Neural crest cell (in vitro differentiated cells): ENCODE data around the gene GOPC. TPM values are rescaled to one million over a fixed set of nuclear protein-coding genes. Genes with fewer than 3 reads are reported as not detected.

Source experiments
- DNase-seq: peaks from one replicate; pipeline ENCODE4 v3.0.0; 2021; ENCODE audit warnings: low read depth, mixed read lengths, low spot score
- H3K27ac Mint-ChIP-seq: one replicate; pipeline ENCODE4 v1.8.0; 2021; ENCODE audit warnings: mild to moderate bottlenecking, mixed read lengths; ENCODE audit not compliant: unreplicated experiment
- H3K27me3 Mint-ChIP-seq: 2 replicates; pipeline ENCODE4 v1.8.0; 2021; ENCODE audit warnings: low read depth, mild to moderate bottlenecking, mixed read lengths
- H3K36me3 Mint-ChIP-seq: 2 replicates; pipeline ENCODE4 v1.8.0; 2021; ENCODE audit warnings: low read depth, mild to moderate bottlenecking, mixed read lengths
- H3K4me1 Mint-ChIP-seq: 2 replicates; pipeline ENCODE4 v1.8.0; 2021; ENCODE audit warnings: mixed read lengths
- H3K4me3 Mint-ChIP-seq: one replicate; pipeline ENCODE4 v1.8.0; 2021; ENCODE audit warnings: mild to moderate bottlenecking, mixed read lengths
- H3K9me3 Mint-ChIP-seq: 2 replicates; pipeline ENCODE4 v1.8.0; 2021; ENCODE audit warnings: mixed read lengths
- total RNA-seq: library from RNA; stranded (reverse); gene quantifications from 2 replicates; pipeline ENCODE4 v1.2.1, GENCODE V29; 2021
- TF ChIP-seq, protein P1 (sequence below): fragments of 200-600 bp; sonication (generic); conservative IDR thresholded peaks from 2 replicates; pipeline ENCODE4 v1.5.0; 2021; ENCODE audit warnings: antibody characterized with exemption, mild to moderate bottlenecking

GOPC gene
- total RNA-seq, 1 donor from 2014 or later = 30.7 TPM

DNA sequence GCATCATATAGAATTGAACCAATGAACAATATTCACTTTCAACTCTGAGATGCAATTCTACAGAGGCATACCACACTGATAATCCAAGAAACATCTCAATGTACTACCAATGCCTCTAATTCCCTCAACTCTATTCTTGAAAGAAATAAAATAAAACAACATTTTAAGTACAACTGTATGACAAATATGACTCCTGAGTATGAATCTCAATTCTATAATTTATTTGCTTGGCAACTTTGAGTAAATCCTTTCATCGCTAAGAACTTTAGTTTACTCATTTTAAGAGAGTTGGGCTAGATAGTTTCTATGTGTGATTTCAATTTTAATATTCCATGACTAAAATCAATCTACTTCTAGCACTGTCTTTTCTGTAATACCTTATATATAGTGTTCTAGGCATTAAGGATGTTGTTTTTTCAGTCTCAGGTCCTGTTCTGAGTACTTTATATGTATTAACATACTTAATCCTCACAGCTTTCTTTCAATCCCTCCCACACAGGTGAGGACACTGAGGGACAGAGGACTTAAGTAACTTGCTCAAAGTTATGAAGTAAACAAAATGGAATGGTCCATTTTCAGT, 33.4 kb downstream of the GOPC start:
- TF ChIP-seq, protein P1, sequence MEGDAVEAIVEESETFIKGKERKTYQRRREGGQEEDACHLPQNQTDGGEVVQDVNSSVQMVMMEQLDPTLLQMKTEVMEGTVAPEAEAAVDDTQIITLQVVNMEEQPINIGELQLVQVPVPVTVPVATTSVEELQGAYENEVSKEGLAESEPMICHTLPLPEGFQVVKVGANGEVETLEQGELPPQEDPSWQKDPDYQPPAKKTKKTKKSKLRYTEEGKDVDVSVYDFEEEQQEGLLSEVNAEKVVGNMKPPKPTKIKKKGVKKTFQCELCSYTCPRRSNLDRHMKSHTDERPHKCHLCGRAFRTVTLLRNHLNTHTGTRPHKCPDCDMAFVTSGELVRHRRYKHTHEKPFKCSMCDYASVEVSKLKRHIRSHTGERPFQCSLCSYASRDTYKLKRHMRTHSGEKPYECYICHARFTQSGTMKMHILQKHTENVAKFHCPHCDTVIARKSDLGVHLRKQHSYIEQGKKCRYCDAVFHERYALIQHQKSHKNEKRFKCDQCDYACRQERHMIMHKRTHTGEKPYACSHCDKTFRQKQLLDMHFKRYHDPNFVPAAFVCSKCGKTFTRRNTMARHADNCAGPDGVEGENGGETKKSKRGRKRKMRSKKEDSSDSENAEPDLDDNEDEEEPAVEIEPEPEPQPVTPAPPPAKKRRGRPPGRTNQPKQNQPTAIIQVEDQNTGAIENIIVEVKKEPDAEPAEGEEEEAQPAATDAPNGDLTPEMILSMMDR = no peak
- Mint-ChIP-seq H3K27ac (no peak overlapping the region), H3K4me1 (no peaks in the 10 kb centered on the region), H3K9me3 (no peaks in the 10 kb centered on the region), H3K36me3 (peaks cover 11% of the 10 kb centered on the region), H3K4me3 (no peak overlapping the region), H3K27me3 (no peaks in the 10 kb centered on the region)
- DNase-seq = no peak

- Mint-ChIP-seq H3K27ac (no peak overlapping the region), H3K27me3 (no peaks in the 10 kb centered on the region)
Observed at GRCh38 chr6:117568247-117568646, 34.1 kb downstream of the GOPC start.

GRCh38 chr6:117564681-117565080, 37.6 kb downstream of the GOPC start:
- Mint-ChIP-seq H3K36me3 (peaks cover 5% of the 10 kb centered on the region), H3K27me3 (no peaks in the 10 kb centered on the region), H3K4me3 (no peak overlapping the region), H3K4me1 (no peaks in the 10 kb centered on the region), H3K9me3 (no peaks in the 10 kb centered on the region), H3K27ac (no peak overlapping the region)
- TF ChIP-seq, protein P1 = no peak
- no peak for DNase-seq

More at GRCh38 chr6:117568247-117568646, 34.1 kb downstream of the GOPC start:
- DNase-seq = no peak
- Mint-ChIP-seq H3K4me1 (no peaks in the 10 kb centered on the region), H3K36me3 (peaks cover 11% of the 10 kb centered on the region), H3K9me3 (no peaks in the 10 kb centered on the region), H3K4me3 (no peak overlapping the region)
- TF ChIP-seq, protein P1 = no peak

DNA sequence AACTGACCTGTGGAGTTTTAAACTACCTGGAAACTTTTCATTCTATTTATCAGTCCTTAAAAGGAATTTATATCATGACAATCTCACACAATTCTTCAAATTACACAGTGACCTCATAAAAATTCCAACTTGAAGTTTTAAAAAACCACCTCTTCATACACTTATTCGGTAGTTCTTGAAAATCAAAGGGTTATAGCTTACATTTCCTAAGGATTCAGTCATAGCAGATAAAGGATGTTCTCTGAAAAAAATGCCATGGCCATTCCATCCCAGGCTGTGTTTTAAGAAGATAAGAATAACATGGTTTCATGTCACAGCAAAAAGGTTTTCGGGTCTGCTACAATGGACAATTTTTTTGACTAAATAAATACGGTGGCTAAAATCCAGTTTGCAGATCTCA, 41.2 kb downstream of the GOPC start:
- no peak overlapping the region for H3K27ac Mint-ChIP-seq
- TF ChIP-seq, protein P1 = no peak
- DNase-seq = no peak
- no peaks in the 10 kb centered on the region for H3K27me3 Mint-ChIP-seq
- no peak overlapping the region for H3K4me3 Mint-ChIP-seq
- H3K36me3 Mint-ChIP-seq = peaks cover 3% of the 10 kb centered on the region
- H3K4me1 Mint-ChIP-seq = no peaks in the 10 kb centered on the region
- H3K9me3 Mint-ChIP-seq = no peaks in the 10 kb centered on the region

- DNase-seq = no peak
- Mint-ChIP-seq H3K9me3 (no peaks in the 10 kb centered on the region), H3K4me1 (peaks cover 4% of the 10 kb centered on the region), H3K27me3 (no peaks in the 10 kb centered on the region), H3K36me3 (peaks cover 3% of the 10 kb centered on the region), H3K4me3 (no peak overlapping the region), H3K27ac (no peak overlapping the region)
- TF ChIP-seq, protein P1 = no peak
Observed at GRCh38 chr6:117559299-117559698, 43.0 kb downstream of the GOPC start.

GRCh38 chr6:117558818-117559217, 43.5 kb downstream of the GOPC start:
- Mint-ChIP-seq H3K4me1 (peaks cover 4% of the 10 kb centered on the region), H3K36me3 (peaks cover 3% of the 10 kb centered on the region), H3K27me3 (no peaks in the 10 kb centered on the region), H3K9me3 (no peaks in the 10 kb centered on the region), H3K27ac (no peak overlapping the region), H3K4me3 (no peak overlapping the region)
- TF ChIP-seq, protein P1 = no peak
- DNase-seq = no peak
